CD4-positive, alpha-beta memory T cell (primary cell): Measurements from ENCODE around the gene FBRSL1. TPM values are rescaled to one million over a fixed set of nuclear protein-coding genes. Genes with fewer than 3 reads are reported as not detected.

Experiments
- CTCF ChIA-PET: fragments of 350-600 bp; sonication (Branson Sonifier 250); formaldehyde crosslinking; loops from one replicate; lab custom pipeline; 2021; ENCODE audit warnings: inconsistent platforms; ENCODE audit not compliant: partially characterized antibody; lab: Charles Lee
- POLR2A ChIA-PET: fragments of 350-600 bp; sonication (Branson Sonifier 250); formaldehyde crosslinking; loops from one replicate; lab custom pipeline; 2021; ENCODE audit not compliant: partially characterized antibody; lab: Charles Lee
- DNase-seq, 5 donors: peaks; one replicate each; pipeline versions ENCODE4 v3.0.0 to v3.0.0-alpha.2; 2020 to 2022; ENCODE audit warnings: mixed read lengths in 1 of 5
- H3K27ac ChIP-seq: one replicate; pipeline ENCODE4 v1.7.0; 2013; ENCODE audit warnings: low read depth, low read length
- H3K27me3 ChIP-seq: 2 replicates; pipeline ENCODE4 v1.7.0; 2013; ENCODE audit warnings: mild to moderate bottlenecking, low read length, moderate library complexity; ENCODE audit not compliant: insufficient read depth
- H3K36me3 ChIP-seq: 2 replicates; pipeline ENCODE4 v1.7.0; 2013; ENCODE audit warnings: mild to moderate bottlenecking, low read length, moderate library complexity; ENCODE audit not compliant: insufficient read depth
- H3K4me1 ChIP-seq: 2 replicates; pipeline ENCODE4 v1.7.0; 2013; ENCODE audit warnings: mild to moderate bottlenecking, low read length, moderate library complexity; ENCODE audit not compliant: insufficient read depth
- H3K4me3 ChIP-seq, 2 donors: one replicate each; pipeline ENCODE4 v1.7.0; 2013; ENCODE audit warnings: low read length in 2 of 2, mild to moderate bottlenecking in 1 of 2
- H3K9me3 ChIP-seq, 2 donors: one replicate each; pipeline ENCODE4 v1.7.0; 2013; ENCODE audit warnings: low read length in 2 of 2, control low read depth in 1 of 2; ENCODE audit not compliant: control insufficient read depth in 1 of 2
- H3K27ac Mint-ChIP-seq, 7 donors: one replicate each; pipeline ENCODE4 v1.8.0; 2020 to 2021; ENCODE audit warnings: mixed read lengths in 7 of 7, mild to moderate bottlenecking in 6 of 7, inconsistent platforms in 3 of 7, moderate library complexity in 3 of 7
- H3K27me3 Mint-ChIP-seq, 2 donors: one replicate each; pipeline ENCODE4 v1.8.0; 2020 to 2021; ENCODE audit warnings: mixed read lengths in 2 of 2
- H3K36me3 Mint-ChIP-seq, 2 donors: one replicate each; pipeline ENCODE4 v1.8.0; 2020 to 2021; ENCODE audit warnings: mixed read lengths in 2 of 2, inconsistent platforms in 1 of 2, mild to moderate bottlenecking in 1 of 2
- H3K4me1 Mint-ChIP-seq, 4 donors: one replicate each; pipeline ENCODE4 v1.8.0; 2020 to 2021; ENCODE audit warnings: mixed read lengths in 4 of 4, mild to moderate bottlenecking in 1 of 4
- H3K4me3 Mint-ChIP-seq, 8 donors: one replicate each; pipeline ENCODE4 v1.8.0; 2020 to 2021; ENCODE audit warnings: mixed read lengths in 8 of 8, mild to moderate bottlenecking in 7 of 8, moderate library complexity in 6 of 8, inconsistent platforms in 3 of 8
- H3K9me3 Mint-ChIP-seq, 8 donors: one replicate each; pipeline ENCODE4 v1.8.0; 2020 to 2021; ENCODE audit warnings: mixed read lengths in 8 of 8, mild to moderate bottlenecking in 5 of 8, inconsistent platforms in 3 of 8, moderate library complexity in 1 of 8
- intact Hi-C: fragments of 100-400 bp; cut with micrococcal nuclease; formaldehyde crosslinking; loops from one replicate; pipeline ENCODE4 v1.15.1; 2023
- polyA plus RNA-seq, 2 donors: library from polyadenylated mRNA; unstranded; fragments of 300-500 nt; fragmentation: Illumina TruSeq; gene quantifications; one replicate each; pipeline ENCODE4 v1.2.3, GENCODE V29; 2021
- total RNA-seq, 2 experiments: library from RNA; stranded (reverse); gene quantifications; one replicate each; pipeline ENCODE4 v1.2.3, GENCODE V29; 2021

FBRSL1 gene
- total and polyA plus RNA-seq, 4 experiments from 2014 or later: 3.1 to 101 (median 97.3) TPM; not detected in 1

DNA sequence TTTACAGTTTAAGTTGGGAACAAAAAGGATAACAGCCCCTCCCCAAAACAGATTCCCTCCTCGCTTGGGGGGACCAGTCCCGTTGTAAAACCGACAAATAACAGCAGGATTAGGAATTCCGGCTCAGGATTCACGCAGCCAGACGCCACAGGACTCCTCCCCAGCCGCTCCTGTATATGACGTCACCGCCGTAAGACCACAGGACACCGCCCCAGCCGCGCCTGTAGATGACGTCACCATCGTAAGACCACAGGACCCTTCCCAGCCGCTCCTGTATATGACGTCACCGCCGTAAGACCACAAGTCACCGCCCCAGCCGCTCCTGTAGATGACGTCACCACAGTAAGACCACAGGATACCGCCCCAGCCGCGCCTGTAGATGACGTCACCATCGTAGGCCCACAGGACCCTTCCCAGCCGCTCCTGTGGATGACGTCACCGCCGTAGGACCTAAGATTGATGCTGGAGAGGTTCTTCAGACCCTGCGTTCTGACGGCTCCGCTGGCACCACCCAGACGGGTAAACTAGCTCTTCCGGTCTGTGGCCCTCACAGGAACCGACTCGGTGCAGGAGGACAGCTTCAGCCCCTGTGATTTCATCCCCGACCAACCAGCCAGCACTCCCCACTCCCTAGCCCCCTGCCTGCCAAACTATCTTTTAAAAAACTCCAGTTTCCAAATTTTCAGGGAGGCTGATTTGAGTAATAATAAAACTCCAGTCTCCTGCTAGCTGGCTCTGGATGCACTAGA lies 43.9 kb upstream of the FBRSL1 start:
- peaks cover 0 to 5% (median 0%) of the 10 kb centered on the region in 8 donors for H3K9me3 Mint-ChIP-seq
- Histone ChIP-seq H3K9me3 (no peaks in the 10 kb centered on the region), H3K27me3 (no peaks in the 10 kb centered on the region), H3K36me3 (no peaks in the 10 kb centered on the region), H3K4me1 (peaks cover 44% of the 10 kb centered on the region), H3K27ac (peak overlapping the region; percentile 86), H3K4me3 (peak overlapping the region; percentile 36 to 56)
- intact Hi-C loops: loop anchor here (1.0 kb wide), 2 partner anchors 16 to 43 kb away; no protein-coding TSS in a partner anchor
- H3K27me3 Mint-ChIP-seq: peaks cover 0 to 2% of the 10 kb centered on the region in 2 donors
- POLR2A ChIA-PET: interaction anchor here (0.6 to 5.2 kb wide), 15 partner anchors 8 to 257 kb away, joined by 3 to 55 read pairs (median 4); partner anchors contain the start of gene FBRSL1
- H3K4me1 Mint-ChIP-seq: peaks cover 24 to 43% (median 35%) of the 10 kb centered on the region in 4 donors
- CTCF ChIA-PET: interaction anchor here (1.1 to 2.4 kb wide), 2 partner anchors 17 to 31 kb away, joined by 3 to 10 read pairs; no protein-coding TSS in a partner anchor
- peak overlapping the region; percentile 79 to 92 (median 87) for H3K4me3 Mint-ChIP-seq
- H3K27ac Mint-ChIP-seq: peak overlapping the region; percentile 99 to 100 (median 99)
- peaks cover 0 to 4% of the 10 kb centered on the region in 2 donors for H3K36me3 Mint-ChIP-seq
- peak; percentile 65 to 88 (median 84) for DNase-seq

GRCh38 chr12:132446633-132447326 lies 43.2 kb upstream of the FBRSL1 start:
- Mint-ChIP-seq H3K27ac (peak overlapping the region; percentile 99 to 100 (median 99)), H3K9me3 (peaks cover 0 to 5% (median 0%) of the 10 kb centered on the region in 8 donors), H3K36me3 (peaks cover 0 to 4% of the 10 kb centered on the region in 2 donors), H3K4me3 (peak overlapping the region in 5 of 8 donors; percentile 61 to 91 (median 87)), H3K4me1 (peaks cover 24 to 44% (median 36%) of the 10 kb centered on the region in 4 donors), H3K27me3 (peaks cover 0 to 2% of the 10 kb centered on the region in 2 donors)
- peak overlapping the region; percentile 86 for H3K27ac ChIP-seq
- DNase-seq: no peak
- ChIA-PET CTCF (interaction anchor here (1.1 to 2.4 kb wide), 4 partner anchors 16 to 40 kb away, joined by 3 to 10 read pairs (median 4); no protein-coding TSS in a partner anchor), POLR2A (interaction anchor here (0.6 to 5.2 kb wide), 10 partner anchors 9 to 258 kb away, joined by 3 to 55 read pairs (median 5); partner anchors contain the start of gene FBRSL1)
- intact Hi-C loops: no loop called here
- no peaks in the 10 kb centered on the region for H3K36me3 ChIP-seq
- H3K4me1 ChIP-seq: peaks cover 44% of the 10 kb centered on the region
- H3K27me3 ChIP-seq: no peaks in the 10 kb centered on the region
- no peaks in the 10 kb centered on the region for H3K9me3 ChIP-seq
- no peak overlapping the region for H3K4me3 ChIP-seq

DNA sequence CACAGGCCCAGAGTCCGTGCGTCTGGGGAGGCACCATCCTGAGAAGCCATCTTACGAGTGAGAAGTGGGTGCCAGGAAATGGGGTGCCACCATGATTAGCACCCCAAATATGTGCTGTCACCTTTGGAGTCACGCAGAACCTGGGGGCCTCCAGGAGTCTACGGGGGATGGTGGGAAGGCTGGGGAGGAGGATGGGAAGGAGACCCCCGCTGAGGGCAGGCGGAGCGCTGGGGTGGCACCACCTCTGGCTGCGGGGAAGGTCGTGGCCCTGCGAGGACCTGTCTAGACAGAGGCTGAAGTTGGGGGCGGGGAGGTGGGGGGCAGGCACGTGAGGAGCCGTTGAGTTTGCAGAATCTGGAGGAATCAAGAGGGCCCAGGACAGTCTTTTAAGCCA lies 42.6 kb upstream of the FBRSL1 start:
- intact Hi-C loops: no loop called here
- Histone ChIP-seq H3K27ac (no peak overlapping the region), H3K27me3 (no peaks in the 10 kb centered on the region), H3K4me3 (no peak overlapping the region), H3K9me3 (no peaks in the 10 kb centered on the region), H3K36me3 (no peaks in the 10 kb centered on the region), H3K4me1 (peaks cover 44% of the 10 kb centered on the region)
- Mint-ChIP-seq H3K4me1 (peaks cover 24 to 46% (median 36%) of the 10 kb centered on the region in 4 donors), H3K4me3 (peak overlapping the region in 1 of 8 donors; percentile 29), H3K27me3 (peaks cover 1 to 2% of the 10 kb centered on the region in 2 donors), H3K36me3 (peaks cover 0 to 4% of the 10 kb centered on the region in 2 donors), H3K9me3 (peaks cover 0 to 5% (median 0%) of the 10 kb centered on the region in 8 donors), H3K27ac (peak overlapping the region in 3 of 7 donors; percentile 63 to 99 (median 81))
- DNase-seq: no peak
- ChIA-PET CTCF (interaction anchor here (1.1 to 2.4 kb wide), 5 partner anchors 15 to 76 kb away, joined by 3 to 10 read pairs (median 4); no protein-coding TSS in a partner anchor), POLR2A (interaction anchor here (1.5 to 5.2 kb wide), 4 partner anchors 15 to 43 kb away, joined by 3 to 55 read pairs (median 5); partner anchors contain the start of gene FBRSL1)

GRCh38 chr12:132447731-132448462 lies 42.1 kb upstream of the FBRSL1 start:
- POLR2A ChIA-PET: interaction anchor here (1.5 to 5.2 kb wide), 4 partner anchors 15 to 42 kb away, joined by 3 to 55 read pairs (median 5); partner anchors contain the start of gene FBRSL1

DNA sequence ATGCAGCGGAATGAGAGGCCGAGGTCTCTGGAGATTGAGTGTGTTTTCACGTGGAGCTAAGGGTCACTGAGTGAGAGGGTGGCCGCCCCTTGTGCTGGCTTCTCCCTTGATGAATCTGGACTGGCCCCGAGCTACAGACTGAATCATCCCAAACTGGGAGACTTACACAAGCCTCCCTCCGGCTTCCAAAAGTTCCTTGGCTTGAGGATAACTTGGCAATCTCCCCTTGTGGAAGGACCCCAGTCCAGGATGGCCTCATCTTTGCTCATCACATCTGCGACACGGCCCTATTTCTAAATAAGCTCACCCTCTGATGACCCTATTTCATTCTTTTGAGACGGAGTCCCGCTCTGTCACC lies 41.5 kb upstream of the FBRSL1 start:
- H3K27ac Mint-ChIP-seq: peak overlapping the region in 4 of 7 donors; percentile 14 to 65 (median 56)
- POLR2A ChIA-PET: interaction anchor here (1.5 to 2.0 kb wide), 2 partner anchors 18 to 38 kb away, joined by 3 to 5 read pairs; no protein-coding TSS in a partner anchor

More at GRCh38 chr12:132447731-132448462, 42.1 kb upstream of the FBRSL1 start:
- H3K4me3 ChIP-seq: no peak overlapping the region
- H3K36me3 Mint-ChIP-seq: peaks cover 0 to 4% of the 10 kb centered on the region in 2 donors
- no peak for DNase-seq
- peak overlapping the region in 1 of 8 donors; percentile 12 for H3K4me3 Mint-ChIP-seq
- no peaks in the 10 kb centered on the region for H3K36me3 ChIP-seq
- H3K27ac ChIP-seq: no peak overlapping the region
- intact Hi-C loops: no loop called here
- H3K27me3 Mint-ChIP-seq: peaks cover 2% of the 10 kb centered on the region in 2 donors
- CTCF ChIA-PET: interaction anchor here (1.2 to 2.4 kb wide), 4 partner anchors 18 to 76 kb away, joined by 3 to 10 read pairs (median 4); no protein-coding TSS in a partner anchor
- no peaks in the 10 kb centered on the region for H3K9me3 ChIP-seq
- H3K27ac Mint-ChIP-seq: peak overlapping the region in 4 of 7 donors; percentile 59 to 81 (median 64)
- H3K9me3 Mint-ChIP-seq: peaks cover 0 to 5% (median 0%) of the 10 kb centered on the region in 8 donors
- H3K4me1 Mint-ChIP-seq: peaks cover 25 to 46% (median 36%) of the 10 kb centered on the region in 4 donors
- H3K27me3 ChIP-seq: no peaks in the 10 kb centered on the region
- peaks cover 44% of the 10 kb centered on the region for H3K4me1 ChIP-seq

More for the DNA sequence above, 41.5 kb upstream of the FBRSL1 start:
- H3K36me3 ChIP-seq: no peaks in the 10 kb centered on the region
- no peak for DNase-seq
- no peak overlapping the region for H3K4me3 ChIP-seq
- intact Hi-C loops: no loop called here
- CTCF ChIA-PET: interaction anchor here (1.2 to 2.4 kb wide), 3 partner anchors 18 to 75 kb away, joined by 3 to 10 read pairs (median 4); no protein-coding TSS in a partner anchor
- H3K4me1 Mint-ChIP-seq: peaks cover 21 to 41% (median 32%) of the 10 kb centered on the region in 4 donors
- H3K4me3 Mint-ChIP-seq: peak overlapping the region in 1 of 8 donors; percentile 12
- H3K36me3 Mint-ChIP-seq: peaks cover 0 to 4% of the 10 kb centered on the region in 2 donors
- H3K27me3 ChIP-seq: no peaks in the 10 kb centered on the region
- peaks cover 2% of the 10 kb centered on the region in 2 donors for H3K27me3 Mint-ChIP-seq
- peaks cover 0 to 5% (median 0%) of the 10 kb centered on the region in 8 donors for H3K9me3 Mint-ChIP-seq
- peaks cover 38% of the 10 kb centered on the region for H3K4me1 ChIP-seq
- no peaks in the 10 kb centered on the region for H3K9me3 ChIP-seq
- H3K27ac ChIP-seq: no peak overlapping the region
